SK-N-MC (cell line): Measurements from ENCODE around the gene CPZ.
"Not testable (repeated sequence)": the region's sequence is repeated elsewhere in the genome, so short reads cannot be mapped to it uniquely, and the experiment has no call there.

Experiments
- EZH2 ChIP-seq: fragments of 200-600 bp; sonication (generic); IDR thresholded peaks from one replicate; pipeline ENCODE4 v1.6.1; 2017; ENCODE audit warnings: antibody characterized with exemption
- FOXP2 ChIP-seq: optimal IDR thresholded peaks from 2 replicates; pipeline ENCODE3; 2011; ENCODE audit warnings: mild to moderate bottlenecking, moderate library complexity; ENCODE audit not compliant: insufficient read depth; ENCODE audit errors: extremely low read length, control extremely low read depth
- POLR2AphosphoS5 ChIP-seq: IDR thresholded peaks from 2 replicates; pipeline ENCODE4 v1.6.1; 2012; ENCODE audit warnings: mild to moderate bottlenecking, low read depth, low read length, borderline replicate concordance

DNA sequence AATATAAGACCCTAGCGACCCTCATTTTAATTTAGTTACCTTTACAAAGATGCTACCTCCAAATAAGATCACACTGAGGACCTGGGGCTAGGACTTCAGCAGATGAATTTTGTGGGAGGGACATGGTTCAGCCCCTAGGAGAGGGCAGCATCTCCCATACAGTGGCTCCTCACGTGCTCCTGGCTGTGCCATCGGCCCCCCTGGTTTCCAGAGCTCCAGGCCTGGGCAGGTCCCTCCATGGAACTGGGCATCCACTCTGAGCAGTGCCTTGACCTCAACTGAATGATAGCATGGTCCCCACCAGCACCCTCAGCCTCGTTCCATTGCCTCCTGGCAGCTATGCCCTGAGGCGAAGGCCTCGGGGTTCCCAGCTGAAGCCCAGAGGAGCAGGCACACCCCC is 39.3 kb downstream of the CPZ start:
- TF ChIP-seq EZH2, POLR2AphosphoS5, FOXP2: not testable (repeated sequence)
